ENCODE measurements around the gene ANGEL1. TPM values are rescaled to one million over a fixed set of nuclear protein-coding genes. Genes with fewer than 3 reads are reported as not detected.

The ANGEL1 gene
- total RNA-seq, 1 donor from 2014 or later = 7.1 TPM

DNA sequence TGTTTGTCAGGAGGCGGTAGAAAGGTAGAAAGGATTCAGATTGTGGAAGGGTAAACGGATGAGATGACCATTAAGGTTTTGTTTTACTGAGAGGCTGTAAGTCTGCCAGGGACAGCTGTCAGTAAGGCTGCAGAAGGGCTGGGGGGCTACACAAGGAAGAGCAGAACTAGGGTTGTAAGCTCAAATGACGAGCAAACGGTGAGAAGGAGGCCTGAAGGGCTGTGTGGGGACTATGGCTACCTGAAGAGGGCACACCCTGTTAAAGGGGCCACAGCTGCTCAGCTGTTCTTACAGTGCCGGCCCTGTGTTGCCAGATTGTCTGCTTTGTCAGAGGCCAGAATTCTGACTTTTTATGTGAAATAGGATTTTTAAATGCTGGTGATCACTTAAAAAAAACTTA is 32.3 kb downstream of the ANGEL1 start:
- DNase-seq (ENCODE audit: low read depth) = no peak
- no peaks in the 10 kb centered on the region for H3K36me3 ChIP-seq (ENCODE audit: control insufficient read depth, insufficient read depth, low read length)
- no peaks in the 10 kb centered on the region for H3K27me3 ChIP-seq (ENCODE audit: control insufficient read depth, insufficient read depth, low read length)
- TF ChIP-seq, protein P1, sequence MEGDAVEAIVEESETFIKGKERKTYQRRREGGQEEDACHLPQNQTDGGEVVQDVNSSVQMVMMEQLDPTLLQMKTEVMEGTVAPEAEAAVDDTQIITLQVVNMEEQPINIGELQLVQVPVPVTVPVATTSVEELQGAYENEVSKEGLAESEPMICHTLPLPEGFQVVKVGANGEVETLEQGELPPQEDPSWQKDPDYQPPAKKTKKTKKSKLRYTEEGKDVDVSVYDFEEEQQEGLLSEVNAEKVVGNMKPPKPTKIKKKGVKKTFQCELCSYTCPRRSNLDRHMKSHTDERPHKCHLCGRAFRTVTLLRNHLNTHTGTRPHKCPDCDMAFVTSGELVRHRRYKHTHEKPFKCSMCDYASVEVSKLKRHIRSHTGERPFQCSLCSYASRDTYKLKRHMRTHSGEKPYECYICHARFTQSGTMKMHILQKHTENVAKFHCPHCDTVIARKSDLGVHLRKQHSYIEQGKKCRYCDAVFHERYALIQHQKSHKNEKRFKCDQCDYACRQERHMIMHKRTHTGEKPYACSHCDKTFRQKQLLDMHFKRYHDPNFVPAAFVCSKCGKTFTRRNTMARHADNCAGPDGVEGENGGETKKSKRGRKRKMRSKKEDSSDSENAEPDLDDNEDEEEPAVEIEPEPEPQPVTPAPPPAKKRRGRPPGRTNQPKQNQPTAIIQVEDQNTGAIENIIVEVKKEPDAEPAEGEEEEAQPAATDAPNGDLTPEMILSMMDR (IDR thresholded peaks at IDR 0.05; ENCODE audit: insufficient read depth, low read length, poor library complexity, severe bottlenecking) = no peak
- H3K4me3 ChIP-seq (ENCODE audit: low read depth, low read length) = no peak overlapping the region

DNA sequence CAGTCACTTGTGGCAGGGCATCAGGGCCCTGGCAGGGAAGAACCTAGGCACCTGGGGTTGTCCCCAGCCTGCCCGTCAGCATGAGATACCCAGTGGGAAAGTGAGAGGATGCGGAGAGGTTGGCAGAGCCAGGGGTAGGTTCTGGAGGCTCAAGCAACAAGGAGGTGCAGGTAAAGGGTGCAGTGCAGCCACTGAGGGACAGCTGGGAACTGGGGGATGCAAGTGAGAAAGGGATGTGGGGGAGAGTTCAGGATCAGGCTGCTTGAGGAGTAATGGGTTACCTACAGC is 32.7 kb downstream of the ANGEL1 start:
- TF ChIP-seq, protein P1 (IDR thresholded peaks at IDR 0.05; ENCODE audit: insufficient read depth, low read length, poor library complexity, severe bottlenecking) = no peak
- H3K4me3 ChIP-seq (ENCODE audit: low read depth, low read length) = no peak overlapping the region
- DNase-seq (ENCODE audit: low read depth) = no peak
- no peaks in the 10 kb centered on the region for H3K36me3 ChIP-seq (ENCODE audit: control insufficient read depth, insufficient read depth, low read length)
- H3K27me3 ChIP-seq (ENCODE audit: control insufficient read depth, insufficient read depth, low read length) = no peaks in the 10 kb centered on the region

DNA sequence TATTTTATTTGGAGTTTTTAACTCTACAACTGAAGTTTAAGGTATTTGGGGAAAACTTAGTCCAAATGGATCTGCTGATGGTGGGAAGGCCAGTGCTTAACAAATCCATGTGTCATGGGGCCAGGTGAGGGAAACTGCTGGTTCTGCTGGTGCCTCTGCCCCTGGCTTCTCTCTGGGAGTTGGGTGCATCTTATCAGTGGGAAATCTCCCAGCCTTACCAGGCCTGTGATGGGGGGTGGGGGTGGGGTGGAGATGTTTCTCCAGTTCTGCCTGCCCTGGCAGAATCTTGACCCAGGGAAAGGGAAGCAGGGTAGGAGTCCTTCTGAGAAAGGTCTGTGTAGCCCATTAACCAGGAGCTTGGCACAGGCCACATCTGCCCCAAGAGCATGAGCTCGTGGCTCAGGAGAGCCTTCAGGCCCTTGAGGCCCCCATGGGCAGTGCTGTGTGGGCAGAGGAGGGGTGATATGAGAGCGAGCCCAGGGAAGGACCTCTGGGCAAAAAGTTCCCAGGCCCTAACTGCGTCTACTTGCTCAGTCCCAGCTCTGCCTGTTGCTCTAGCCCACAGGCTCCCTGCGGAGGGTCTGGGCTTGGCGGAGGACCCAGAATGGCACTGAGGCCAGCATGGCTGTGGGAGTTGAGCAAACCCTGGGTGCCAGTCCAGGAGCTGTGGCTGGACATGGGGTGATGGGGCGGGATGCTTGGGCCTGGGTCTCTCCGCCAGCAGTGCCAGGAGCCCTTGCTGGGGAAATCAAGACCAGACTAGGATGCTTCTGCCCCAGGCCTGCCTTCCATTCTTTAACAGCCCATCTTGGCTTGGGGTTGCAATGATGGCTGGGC is 33.2 kb downstream of the ANGEL1 start:
- H3K4me3 ChIP-seq (ENCODE audit: low read depth, low read length) = no peak overlapping the region
- DNase-seq (ENCODE audit: low read depth) = no peak
- no peaks in the 10 kb centered on the region for H3K36me3 ChIP-seq (ENCODE audit: control insufficient read depth, insufficient read depth, low read length)
- TF ChIP-seq, protein P1 (IDR thresholded peaks at IDR 0.05; ENCODE audit: insufficient read depth, low read length, poor library complexity, severe bottlenecking) = no peak
- H3K27me3 ChIP-seq (ENCODE audit: control insufficient read depth, insufficient read depth, low read length) = no peaks in the 10 kb centered on the region

DNA sequence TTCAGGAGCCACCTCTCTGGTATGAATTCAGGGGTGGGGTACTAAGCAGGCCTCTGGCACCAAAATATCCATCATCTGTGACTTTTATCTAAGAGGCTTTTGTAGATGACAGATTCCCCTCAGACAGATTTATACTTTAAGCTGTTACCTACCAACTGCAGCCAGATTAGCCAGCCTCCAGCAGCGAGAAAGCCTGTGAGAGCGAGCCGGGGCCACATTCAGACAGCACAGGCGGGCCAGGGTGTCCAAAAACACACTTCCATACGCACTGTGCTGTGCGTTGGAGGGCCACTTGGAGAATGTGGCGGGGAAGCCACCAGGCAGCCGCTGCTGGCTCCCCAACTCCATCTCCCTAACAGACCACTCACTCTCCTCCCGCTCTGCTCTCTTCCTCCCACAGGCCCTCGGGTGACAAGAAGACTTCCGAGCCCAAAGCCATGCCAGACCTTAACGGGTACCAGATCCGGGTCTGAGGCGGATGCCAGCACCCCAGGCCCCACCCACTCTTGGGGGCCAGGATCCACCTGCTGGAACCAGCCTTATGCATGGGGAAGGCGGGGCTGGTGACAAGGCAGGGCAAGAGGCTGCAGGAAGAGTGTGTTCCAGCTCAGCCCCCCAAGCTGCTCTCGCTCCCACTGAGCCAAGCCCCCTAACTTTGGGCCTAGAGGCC is 34.0 kb downstream of the ANGEL1 start:
- Histone ChIP-seq H3K36me3 (ENCODE audit: control insufficient read depth, insufficient read depth, low read length) (no peaks in the 10 kb centered on the region), H3K27me3 (ENCODE audit: control insufficient read depth, insufficient read depth, low read length) (no peaks in the 10 kb centered on the region), H3K4me3 (ENCODE audit: low read depth, low read length) (no peak overlapping the region)
- no peak for DNase-seq (ENCODE audit: low read depth)
- TF ChIP-seq, protein P1 (IDR thresholded peaks at IDR 0.05; ENCODE audit: insufficient read depth, low read length, poor library complexity, severe bottlenecking) = no peak

DNA sequence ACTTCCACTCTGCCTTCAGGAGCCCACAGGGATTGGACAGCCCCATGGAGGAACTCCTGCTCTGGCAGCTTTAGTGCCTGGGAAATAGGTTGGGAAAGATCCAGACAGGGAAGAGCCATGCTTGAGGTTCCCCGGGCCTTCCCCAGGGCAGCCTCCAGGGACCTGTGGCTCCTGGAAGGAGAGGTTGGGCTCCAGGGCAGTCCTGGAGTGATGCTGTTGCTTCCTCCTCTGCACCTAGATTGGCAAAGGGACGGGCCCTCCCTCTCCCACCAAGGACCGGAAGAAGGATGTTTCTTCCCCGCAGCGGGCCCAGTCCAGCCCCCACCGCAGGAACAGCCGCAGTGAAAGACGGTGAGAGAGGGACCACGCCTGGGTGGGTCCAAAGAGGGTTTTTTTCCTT is 35.0 kb downstream of the ANGEL1 start:
- TF ChIP-seq, protein P1 (IDR thresholded peaks at IDR 0.05; ENCODE audit: insufficient read depth, low read length, poor library complexity, severe bottlenecking) = no peak
- DNase-seq (ENCODE audit: low read depth) = no peak
- Histone ChIP-seq H3K36me3 (ENCODE audit: control insufficient read depth, insufficient read depth, low read length) (no peaks in the 10 kb centered on the region), H3K4me3 (ENCODE audit: low read depth, low read length) (no peak overlapping the region), H3K27me3 (ENCODE audit: control insufficient read depth, insufficient read depth, low read length) (no peaks in the 10 kb centered on the region)
